ENCODE data around the gene NBPF6. TPM values are rescaled to one million over a fixed set of nuclear protein-coding genes. Genes with fewer than 3 reads are reported as not detected.

The NBPF6 gene, protein sequence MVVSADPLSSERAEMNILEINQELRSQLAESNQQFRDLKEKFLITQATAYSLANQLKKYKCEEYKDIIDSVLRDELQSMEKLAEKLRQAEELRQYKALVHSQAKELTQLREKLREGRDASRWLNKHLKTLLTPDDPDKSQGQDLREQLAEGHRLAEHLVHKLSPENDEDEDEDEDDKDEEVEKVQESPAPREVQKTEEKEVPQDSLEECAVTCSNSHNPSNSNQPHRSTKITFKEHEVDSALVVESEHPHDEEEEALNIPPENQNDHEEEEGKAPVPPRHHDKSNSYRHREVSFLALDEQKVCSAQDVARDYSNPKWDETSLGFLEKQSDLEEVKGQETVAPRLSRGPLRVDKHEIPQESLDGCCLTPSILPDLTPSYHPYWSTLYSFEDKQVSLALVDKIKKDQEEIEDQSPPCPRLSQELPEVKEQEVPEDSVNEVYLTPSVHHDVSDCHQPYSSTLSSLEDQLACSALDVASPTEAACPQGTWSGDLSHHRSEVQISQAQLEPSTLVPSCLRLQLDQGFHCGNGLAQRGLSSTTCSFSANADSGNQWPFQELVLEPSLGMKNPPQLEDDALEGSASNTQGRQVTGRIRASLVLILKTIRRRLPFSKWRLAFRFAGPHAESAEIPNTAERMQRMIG
- total RNA-seq = not detected in 2 replicates

DNA sequence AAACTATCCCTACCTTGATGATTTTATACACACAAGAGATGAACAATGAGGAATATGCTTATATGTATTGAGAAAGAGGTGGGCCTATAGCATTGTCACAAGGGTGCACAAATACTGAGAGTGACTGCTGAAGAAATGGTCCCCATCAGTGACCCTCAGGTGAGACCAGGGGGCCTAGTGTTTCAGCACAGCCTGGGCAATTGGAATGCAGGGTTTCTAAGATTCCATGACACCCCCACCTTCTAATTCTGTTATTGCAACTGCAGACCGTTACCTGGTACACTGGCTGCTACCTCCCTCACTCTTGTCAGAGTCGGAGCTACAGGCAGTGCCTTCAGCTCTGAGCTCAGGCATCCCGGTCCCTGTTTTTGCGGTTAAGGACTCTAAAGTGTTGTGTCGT is at the start of gene NBPF6:
Gene NBPF6, plus strand, starts transcription at position 301 of the 400 bp plus-strand sequence. CDS start 259 bp downstream, outside the sequence.

Other genes with a start within 250 kb of the NBPF6 start
- gene SLC25A24, start 250.0 kb upstream of the NBPF6 start, total RNA-seq = 31.5 and 32.0 TPM in 2 replicates
- gene NBPF4, start 206.3 kb upstream of the NBPF6 start, total RNA-seq = not detected in 2 replicates
- gene EEIG2, start 109.8 kb downstream of the NBPF6 start, total RNA-seq = 7.5 and 15.8 TPM in 2 replicates
- 2.7 and 3.7 TPM in 2 replicates for gene HENMT1, start 210.8 kb downstream of the NBPF6 start, total RNA-seq
- 8.3 and 12.7 TPM in 2 replicates for gene PRPF38B, start 242.0 kb downstream of the NBPF6 start, total RNA-seq

Measured in pericardium fibroblast (primary cell).